ENCODE data around the gene OTUD1. TPM values are rescaled to one million over a fixed set of nuclear protein-coding genes. Genes with fewer than 3 reads are reported as not detected.
"Not testable (repeated sequence)": the region's sequence is repeated elsewhere in the genome, so short reads cannot be mapped to it uniquely, and the experiment has no call there.

Gene OTUD1, protein sequence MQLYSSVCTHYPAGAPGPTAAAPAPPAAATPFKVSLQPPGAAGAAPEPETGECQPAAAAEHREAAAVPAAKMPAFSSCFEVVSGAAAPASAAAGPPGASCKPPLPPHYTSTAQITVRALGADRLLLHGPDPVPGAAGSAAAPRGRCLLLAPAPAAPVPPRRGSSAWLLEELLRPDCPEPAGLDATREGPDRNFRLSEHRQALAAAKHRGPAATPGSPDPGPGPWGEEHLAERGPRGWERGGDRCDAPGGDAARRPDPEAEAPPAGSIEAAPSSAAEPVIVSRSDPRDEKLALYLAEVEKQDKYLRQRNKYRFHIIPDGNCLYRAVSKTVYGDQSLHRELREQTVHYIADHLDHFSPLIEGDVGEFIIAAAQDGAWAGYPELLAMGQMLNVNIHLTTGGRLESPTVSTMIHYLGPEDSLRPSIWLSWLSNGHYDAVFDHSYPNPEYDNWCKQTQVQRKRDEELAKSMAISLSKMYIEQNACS
- polyA plus RNA-seq (2013) = 26.2 TPM

DNA sequence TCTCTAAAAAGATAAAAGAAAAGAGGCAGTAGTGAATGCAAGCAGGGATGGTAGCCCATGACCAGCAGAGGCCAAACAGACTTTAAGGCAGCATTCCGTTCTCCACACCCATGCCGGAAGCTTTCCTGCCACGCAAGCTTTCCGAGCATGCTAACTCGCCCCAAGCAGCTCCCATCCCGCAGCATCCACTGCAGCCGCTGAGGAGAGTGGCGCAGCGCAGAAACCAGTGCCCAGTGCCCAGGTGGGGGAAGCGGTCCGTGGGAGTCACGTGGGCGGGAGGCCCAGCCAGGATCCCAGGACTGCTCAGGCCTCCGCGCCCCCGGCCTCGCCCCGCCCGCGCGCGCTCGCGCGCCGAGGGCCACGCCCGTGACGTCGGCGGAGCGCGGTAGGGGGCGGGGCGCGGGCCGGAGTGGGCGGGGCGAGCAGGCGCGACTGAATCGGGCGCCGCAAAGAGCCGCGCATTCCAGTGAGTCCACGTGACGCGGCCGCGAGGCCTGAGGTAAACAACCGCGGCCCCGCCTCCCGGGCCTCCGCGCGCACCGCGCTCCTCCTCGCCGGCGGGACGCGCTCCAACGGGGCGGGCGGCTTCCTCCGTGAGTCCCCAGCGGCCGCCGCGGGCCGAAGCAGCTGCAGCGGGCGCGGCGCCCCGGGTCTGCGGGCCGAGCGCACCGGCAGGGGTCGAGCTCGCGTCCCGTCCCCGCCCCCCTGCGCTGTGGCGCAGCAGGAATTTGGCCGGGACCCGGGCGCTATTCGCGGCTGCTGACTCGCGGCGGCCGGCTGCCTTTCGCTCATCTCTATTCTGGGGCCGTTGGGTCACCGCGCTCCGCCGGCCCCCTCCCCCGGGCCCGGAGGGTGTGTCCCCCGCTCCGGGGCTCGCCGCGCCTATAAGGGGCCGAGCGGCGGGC, at the start of gene OTUD1:
Gene OTUD1 (plus strand): TSS at position 529 of the 905 bp plus-strand sequence. CDS start 383 bp downstream, outside the sequence.
- CTCF ChIA-PET = no interaction called here
- POLR2A ChIA-PET = interaction anchor here (0.7 to 1.1 kb wide), 2 partner anchors 10 to 90 kb away, joined by 3 to 5 read pairs; no protein-coding TSS in a partner anchor
- Histone ChIP-seq H3K4me3 (ENCODE audit: control insufficient read depth in 1 of 7, extremely low read depth in 1 of 7, insufficient read depth in 4 of 7, low read depth in 2 of 7, low read length in 6 of 7) (peak within 1 kb of the TSS; percentile 71 to 82 (median 78)), H3K9me3 (ENCODE audit: control extremely low read depth in 1 of 5, control insufficient read depth in 4 of 5, insufficient read depth in 2 of 5, low read depth in 1 of 5, low read length in 4 of 5) (no peaks in the 10 kb centered on the region), H3K27me3 (replicated peaks in 2 of 5; ENCODE audit: control insufficient read depth in 4 of 5, insufficient read depth in 5 of 5, low read length in 4 of 5) (no peaks in the 10 kb centered on the region), H3K36me3 (ENCODE audit: control insufficient read depth in 4 of 4, insufficient read depth in 4 of 4, low read length in 3 of 4) (no peaks in the 10 kb centered on the region), H3K27ac (ENCODE audit: insufficient read depth in 1 of 2, low read depth in 1 of 2, low read length in 2 of 2, poor library complexity in 1 of 2, severe bottlenecking in 2 of 2) (peak within 1 kb of the TSS in 1 of 2 experiments; percentile 37), H3K4me1 (ENCODE audit: control extremely low read depth in 1 of 4, control insufficient read depth in 4 of 4, insufficient read depth in 4 of 4, low read length in 3 of 4) (peaks cover 8 to 33% (median 18%) of the 10 kb centered on the region in 4 experiments)
- peak; percentile 92 to 96 (median 95) for DNase-seq
- under 1% methylated on average over 93 of the region's 115 CpGs for WGBS (ENCODE audit: insufficient coverage)

DNA sequence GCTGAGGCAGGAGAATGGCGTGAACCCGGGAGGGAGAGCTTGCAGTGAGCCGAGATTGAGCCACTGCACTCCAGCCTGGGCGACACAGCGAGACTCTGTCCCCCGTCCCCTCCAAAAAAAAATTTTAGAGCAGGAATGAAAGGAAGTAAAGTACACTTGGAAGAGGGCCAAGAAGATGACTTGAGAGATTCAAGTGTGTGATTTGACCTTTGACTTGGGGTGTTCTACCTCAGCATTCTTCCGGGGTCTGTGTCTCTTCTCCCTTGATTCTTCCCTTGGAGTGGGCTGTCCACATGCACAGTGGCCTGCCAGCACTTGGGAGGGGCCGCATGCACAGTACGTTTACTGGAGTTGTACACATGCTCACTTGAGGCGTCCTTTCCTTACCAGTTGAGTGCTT, 48.5 kb upstream of the OTUD1 start:
- H3K36me3 ChIP-seq (ENCODE audit: control insufficient read depth in 4 of 4, insufficient read depth in 4 of 4, low read length in 3 of 4); H3K9me3 ChIP-seq (ENCODE audit: control extremely low read depth in 1 of 5, control insufficient read depth in 4 of 5, insufficient read depth in 2 of 5, low read depth in 1 of 5, low read length in 4 of 5); H3K4me3 ChIP-seq (ENCODE audit: control insufficient read depth in 1 of 7, extremely low read depth in 1 of 7, insufficient read depth in 4 of 7, low read depth in 2 of 7, low read length in 6 of 7); H3K27me3 ChIP-seq (replicated peaks in 2 of 5; ENCODE audit: control insufficient read depth in 4 of 5, insufficient read depth in 5 of 5, low read length in 4 of 5); H3K4me1 ChIP-seq (ENCODE audit: control extremely low read depth in 1 of 4, control insufficient read depth in 4 of 4, insufficient read depth in 4 of 4, low read length in 3 of 4); POLR2A ChIA-PET; H3K27ac ChIP-seq (ENCODE audit: insufficient read depth in 1 of 2, low read depth in 1 of 2, low read length in 2 of 2, poor library complexity in 1 of 2, severe bottlenecking in 2 of 2); DNase-seq; CTCF ChIA-PET: not testable (repeated sequence)
- WGBS (ENCODE audit: insufficient coverage) = 86% methylated on average over 10 of the region's 10 CpGs

DNA sequence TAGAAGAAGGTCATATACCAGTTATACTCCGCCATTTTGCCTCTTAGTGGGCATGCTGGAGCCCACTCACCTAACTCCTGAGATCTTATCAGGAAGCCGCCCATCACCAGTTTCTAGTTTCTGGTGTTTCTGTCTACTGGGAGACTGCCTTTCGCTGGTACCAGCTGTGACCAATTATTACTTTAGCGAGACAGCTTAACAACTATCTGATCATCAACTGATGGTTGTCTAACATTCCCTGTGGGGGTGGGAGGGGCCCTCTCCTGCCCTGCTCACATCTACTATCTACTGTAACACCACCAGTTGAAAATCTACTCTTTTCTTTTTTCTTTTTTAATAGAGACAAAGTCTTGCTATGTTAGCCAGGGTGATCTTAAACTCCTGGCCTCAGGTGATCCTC, 48.1 kb upstream of the OTUD1 start:
- DNase-seq = no peak
- whole genome bisulfite sequencing (ENCODE audit: insufficient coverage) = 96% methylated on average over 4 of the region's 4 CpGs
- no peaks in the 10 kb centered on the region for H3K4me1 ChIP-seq (ENCODE audit: control extremely low read depth in 1 of 4, control insufficient read depth in 4 of 4, insufficient read depth in 4 of 4, low read length in 3 of 4)
- no peaks in the 10 kb centered on the region for H3K36me3 ChIP-seq (ENCODE audit: control insufficient read depth in 4 of 4, insufficient read depth in 4 of 4, low read length in 3 of 4)
- H3K4me3 ChIP-seq (ENCODE audit: control insufficient read depth in 1 of 7, extremely low read depth in 1 of 7, insufficient read depth in 4 of 7, low read depth in 2 of 7, low read length in 6 of 7) = no peak overlapping the region
- POLR2A ChIA-PET = no interaction called here
- CTCF ChIA-PET = no interaction called here
- H3K27me3 ChIP-seq (replicated peaks in 2 of 5; ENCODE audit: control insufficient read depth in 4 of 5, insufficient read depth in 5 of 5, low read length in 4 of 5) = no peaks in the 10 kb centered on the region
- H3K27ac ChIP-seq (ENCODE audit: insufficient read depth in 1 of 2, low read depth in 1 of 2, low read length in 2 of 2, poor library complexity in 1 of 2, severe bottlenecking in 2 of 2) = no peak overlapping the region
- H3K9me3 ChIP-seq (ENCODE audit: control extremely low read depth in 1 of 5, control insufficient read depth in 4 of 5, insufficient read depth in 2 of 5, low read depth in 1 of 5, low read length in 4 of 5) = no peaks in the 10 kb centered on the region

DNA sequence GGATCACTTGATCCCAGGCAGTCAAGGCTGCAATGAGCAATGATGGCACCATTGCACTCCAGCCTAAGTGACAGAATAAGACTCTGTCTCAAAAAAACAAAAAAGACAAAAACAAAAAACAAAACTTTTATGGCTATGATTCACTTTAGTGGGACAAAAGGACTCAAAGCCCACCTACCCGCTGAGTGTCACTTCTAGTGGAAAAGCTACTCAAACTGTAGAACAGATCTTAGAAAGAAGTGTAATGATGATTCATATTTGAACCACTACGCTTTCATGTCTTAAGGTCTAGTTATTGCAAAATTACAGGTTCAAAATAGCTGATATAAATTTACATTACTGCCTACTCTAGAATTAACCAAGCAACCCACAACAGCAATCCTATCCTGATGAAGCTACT, 47.1 kb upstream of the OTUD1 start:
- CTCF ChIA-PET = no interaction called here
- Histone ChIP-seq H3K36me3 (ENCODE audit: control insufficient read depth in 4 of 4, insufficient read depth in 4 of 4, low read length in 3 of 4) (no peaks in the 10 kb centered on the region), H3K27me3 (replicated peaks in 2 of 5; ENCODE audit: control insufficient read depth in 4 of 5, insufficient read depth in 5 of 5, low read length in 4 of 5) (no peaks in the 10 kb centered on the region), H3K4me1 (ENCODE audit: control extremely low read depth in 1 of 4, control insufficient read depth in 4 of 4, insufficient read depth in 4 of 4, low read length in 3 of 4) (no peaks in the 10 kb centered on the region), H3K9me3 (ENCODE audit: control extremely low read depth in 1 of 5, control insufficient read depth in 4 of 5, insufficient read depth in 2 of 5, low read depth in 1 of 5, low read length in 4 of 5) (no peaks in the 10 kb centered on the region), H3K27ac (ENCODE audit: insufficient read depth in 1 of 2, low read depth in 1 of 2, low read length in 2 of 2, poor library complexity in 1 of 2, severe bottlenecking in 2 of 2) (no peak overlapping the region), H3K4me3 (ENCODE audit: control insufficient read depth in 1 of 7, extremely low read depth in 1 of 7, insufficient read depth in 4 of 7, low read depth in 2 of 7, low read length in 6 of 7) (no peak overlapping the region)
- no CpG with 5 or more reads among the region's 2 CpGs for WGBS (ENCODE audit: insufficient coverage)
- DNase-seq = no peak
- POLR2A ChIA-PET = no interaction called here

DNA sequence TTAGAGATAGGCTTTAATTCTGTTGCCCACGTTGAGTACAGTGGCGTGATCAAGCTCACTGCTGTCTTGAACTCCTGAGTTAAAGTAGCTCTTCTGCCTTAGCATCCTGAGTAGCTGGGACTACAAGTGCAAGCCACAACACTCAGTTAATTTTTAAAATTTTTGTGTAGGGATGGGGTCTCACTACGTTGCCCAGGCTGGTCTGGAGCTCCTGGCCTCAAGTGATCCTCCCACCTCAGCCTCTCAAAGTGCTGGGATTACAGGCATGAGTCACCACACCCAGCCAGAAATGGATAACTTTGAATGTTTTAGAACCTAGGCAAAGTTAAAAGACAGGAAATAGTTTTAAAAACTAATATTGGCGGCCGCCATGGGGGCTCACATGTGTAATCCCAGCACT, 43.9 kb upstream of the OTUD1 start:
- 100% methylated on average over 2 of the region's 5 CpGs for WGBS (ENCODE audit: insufficient coverage)

DNA sequence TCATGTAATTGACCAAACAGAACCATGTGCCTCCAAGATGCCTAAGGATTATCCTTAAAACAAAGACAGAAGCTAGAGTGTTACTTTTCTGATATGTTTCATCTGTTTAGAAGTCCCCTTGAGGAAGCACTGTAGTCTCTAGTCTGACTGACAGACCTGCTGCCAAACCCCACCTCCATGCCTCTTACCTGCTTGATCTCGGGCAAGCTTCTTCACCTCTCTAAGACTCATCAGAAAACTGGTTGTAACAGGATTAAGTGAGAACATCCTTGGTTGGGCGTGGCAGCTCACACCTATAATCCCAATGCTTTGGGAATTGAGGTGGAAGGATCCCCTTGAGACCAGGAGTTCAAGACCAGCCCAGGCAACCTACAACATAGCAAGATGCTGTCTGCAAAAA, 42.2 kb upstream of the OTUD1 start:
- no peak for DNase-seq
- Histone ChIP-seq H3K4me3 (ENCODE audit: control insufficient read depth in 1 of 7, extremely low read depth in 1 of 7, insufficient read depth in 4 of 7, low read depth in 2 of 7, low read length in 6 of 7) (no peak overlapping the region), H3K4me1 (ENCODE audit: control extremely low read depth in 1 of 4, control insufficient read depth in 4 of 4, insufficient read depth in 4 of 4, low read length in 3 of 4) (no peaks in the 10 kb centered on the region), H3K27me3 (replicated peaks in 2 of 5; ENCODE audit: control insufficient read depth in 4 of 5, insufficient read depth in 5 of 5, low read length in 4 of 5) (peaks cover 0 to 1% (median 0%) of the 10 kb centered on the region in 5 experiments), H3K9me3 (ENCODE audit: control extremely low read depth in 1 of 5, control insufficient read depth in 4 of 5, insufficient read depth in 2 of 5, low read depth in 1 of 5, low read length in 4 of 5) (no peaks in the 10 kb centered on the region), H3K36me3 (ENCODE audit: control insufficient read depth in 4 of 4, insufficient read depth in 4 of 4, low read length in 3 of 4) (no peaks in the 10 kb centered on the region), H3K27ac (ENCODE audit: insufficient read depth in 1 of 2, low read depth in 1 of 2, low read length in 2 of 2, poor library complexity in 1 of 2, severe bottlenecking in 2 of 2) (no peak overlapping the region)
- no CpG with 5 or more reads among the region's 2 CpGs for WGBS (ENCODE audit: insufficient coverage)
- ChIA-PET POLR2A (no interaction called here), CTCF (no interaction called here)

More for the DNA sequence above, 43.9 kb upstream of the OTUD1 start:
- H3K4me3 ChIP-seq (ENCODE audit: control insufficient read depth in 1 of 7, extremely low read depth in 1 of 7, insufficient read depth in 4 of 7, low read depth in 2 of 7, low read length in 6 of 7) = no peak overlapping the region
- no peaks in the 10 kb centered on the region for H3K4me1 ChIP-seq (ENCODE audit: control extremely low read depth in 1 of 4, control insufficient read depth in 4 of 4, insufficient read depth in 4 of 4, low read length in 3 of 4)
- H3K27me3 ChIP-seq (replicated peaks in 2 of 5; ENCODE audit: control insufficient read depth in 4 of 5, insufficient read depth in 5 of 5, low read length in 4 of 5) = peaks cover 0 to 1% (median 0%) of the 10 kb centered on the region in 5 experiments
- CTCF ChIA-PET = no interaction called here
- no peaks in the 10 kb centered on the region for H3K36me3 ChIP-seq (ENCODE audit: control insufficient read depth in 4 of 4, insufficient read depth in 4 of 4, low read length in 3 of 4)
- no peak for DNase-seq
- no peaks in the 10 kb centered on the region for H3K9me3 ChIP-seq (ENCODE audit: control extremely low read depth in 1 of 5, control insufficient read depth in 4 of 5, insufficient read depth in 2 of 5, low read depth in 1 of 5, low read length in 4 of 5)
- H3K27ac ChIP-seq (ENCODE audit: insufficient read depth in 1 of 2, low read depth in 1 of 2, low read length in 2 of 2, poor library complexity in 1 of 2, severe bottlenecking in 2 of 2) = no peak overlapping the region
- POLR2A ChIA-PET = no interaction called here

DNA sequence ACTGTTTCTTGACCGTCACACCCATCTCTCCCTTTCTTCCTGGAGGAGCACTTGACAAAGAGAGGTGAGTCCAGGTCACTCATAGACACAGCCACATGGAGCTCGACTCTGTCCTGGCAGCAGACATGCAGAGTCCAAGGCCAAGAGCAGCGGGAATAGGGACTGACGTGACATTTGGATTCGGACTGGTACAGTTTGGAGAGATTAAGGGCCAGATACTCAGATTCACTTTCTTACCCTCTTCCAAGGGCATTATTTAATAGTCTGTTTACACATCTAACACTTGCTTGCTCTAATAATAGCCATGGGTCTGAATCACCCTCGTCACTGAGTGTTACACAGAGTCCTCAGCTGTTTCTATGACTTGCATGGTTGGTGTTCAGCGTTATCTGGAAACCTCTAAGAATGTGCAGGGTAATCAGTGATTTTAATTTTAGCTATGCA, 39.2 kb upstream of the OTUD1 start:
- Histone ChIP-seq H3K9me3 (ENCODE audit: control extremely low read depth in 1 of 5, control insufficient read depth in 4 of 5, insufficient read depth in 2 of 5, low read depth in 1 of 5, low read length in 4 of 5) (no peaks in the 10 kb centered on the region), H3K27me3 (replicated peaks in 2 of 5; ENCODE audit: control insufficient read depth in 4 of 5, insufficient read depth in 5 of 5, low read length in 4 of 5) (peaks cover 0 to 1% (median 0%) of the 10 kb centered on the region in 5 experiments), H3K4me1 (ENCODE audit: control extremely low read depth in 1 of 4, control insufficient read depth in 4 of 4, insufficient read depth in 4 of 4, low read length in 3 of 4) (no peaks in the 10 kb centered on the region), H3K4me3 (ENCODE audit: control insufficient read depth in 1 of 7, extremely low read depth in 1 of 7, insufficient read depth in 4 of 7, low read depth in 2 of 7, low read length in 6 of 7) (no peak overlapping the region), H3K36me3 (ENCODE audit: control insufficient read depth in 4 of 4, insufficient read depth in 4 of 4, low read length in 3 of 4) (no peaks in the 10 kb centered on the region), H3K27ac (ENCODE audit: insufficient read depth in 1 of 2, low read depth in 1 of 2, low read length in 2 of 2, poor library complexity in 1 of 2, severe bottlenecking in 2 of 2) (no peak overlapping the region)
- DNase-seq = no peak
- CTCF ChIA-PET = no interaction called here
- POLR2A ChIA-PET = no interaction called here
- WGBS (ENCODE audit: insufficient coverage) = 86% methylated on average over 4 of the region's 7 CpGs
